Measurements from ENCODE around the gene HCN2.

- TF ChIP-seq CTCF (IDR thresholded peaks at IDR 0.05) (no peak), POLR2A (IDR thresholded peaks at IDR 0.05) (no peak)
Measured at GRCh38 chr19:651114-651818, 61.6 kb downstream of the HCN2 start.
